Activated CD4-positive, alpha-beta T cell treated with anti-CD3 and anti-CD28 coated beads, Interleukin-2, amount 10 ng/mL, durations not matched to agents 7 days and 5 days (primary cell): ENCODE results near the gene CDON. TPM values are rescaled to one million over a fixed set of nuclear protein-coding genes. Genes with fewer than 3 reads are reported as not detected.

Source experiments
- CTCF ChIA-PET: fragments of 350-600 bp; sonication (Branson Sonifier 250); formaldehyde crosslinking; loops from one replicate; lab custom pipeline; 2021; ENCODE audit warnings: antibody characterized with exemption; lab: Charles Lee
- POLR2A ChIA-PET: fragments of 350-600 bp; sonication (Branson Sonifier 250); formaldehyde crosslinking; loops from one replicate; lab custom pipeline; 2021; ENCODE audit warnings: antibody characterized with exemption; lab: Charles Lee
- DNase-seq: peaks from one replicate; pipeline ENCODE4 v3.0.0-alpha.2; 2020
- H3K27ac Mint-ChIP-seq: one replicate; pipeline ENCODE4 v1.8.0; 2021; ENCODE audit warnings: mild to moderate bottlenecking, moderate library complexity, mixed read lengths
- H3K27me3 Mint-ChIP-seq: one replicate; pipeline ENCODE4 v1.8.0; 2021; ENCODE audit warnings: mixed read lengths
- H3K36me3 Mint-ChIP-seq: one replicate; pipeline ENCODE4 v1.8.0; 2021; ENCODE audit warnings: low read depth, mixed read lengths
- H3K4me1 Mint-ChIP-seq: one replicate; pipeline ENCODE4 v1.8.0; 2021; ENCODE audit warnings: mixed read lengths
- H3K4me3 Mint-ChIP-seq: one replicate; pipeline ENCODE4 v1.8.0; 2021; ENCODE audit warnings: mild to moderate bottlenecking, moderate library complexity, mixed read lengths
- H3K9me3 Mint-ChIP-seq: one replicate; pipeline ENCODE4 v1.8.0; 2021; ENCODE audit warnings: mixed read lengths
- total RNA-seq, 2 experiments: library from RNA; stranded (reverse); gene quantifications; one replicate each; pipeline ENCODE4 v1.2.3, GENCODE V29; 2021

The CDON gene
- total RNA-seq, 2 experiments from 2014 or later, result 2.6 to 3.4 TPM

DNA sequence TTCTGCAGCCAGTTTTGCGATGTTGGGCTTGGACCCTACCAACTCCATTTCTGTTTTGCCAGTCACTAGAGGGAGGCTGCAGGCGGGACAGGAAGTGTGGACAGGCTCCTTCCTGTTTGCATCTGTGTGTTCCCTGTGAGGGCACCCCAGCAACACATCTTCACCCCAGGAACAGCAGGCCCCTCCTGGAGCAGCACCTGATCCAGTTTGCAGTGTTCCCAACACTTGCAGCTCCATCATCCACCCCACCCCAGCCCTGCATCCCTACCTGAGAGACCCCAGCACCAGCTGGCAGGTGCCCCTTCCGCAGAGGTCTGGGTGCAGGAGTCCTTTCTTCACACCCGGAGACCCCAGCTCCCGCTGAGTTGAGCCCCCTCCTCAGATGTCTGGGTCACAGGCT lies 124.2 kb downstream of the CDON start:
- Mint-ChIP-seq H3K4me3 (no peak overlapping the region), H3K27ac (peak overlapping the region; percentile 54), H3K4me1 (peaks cover 17% of the 10 kb centered on the region), H3K9me3 (no peaks in the 10 kb centered on the region), H3K36me3 (no peaks in the 10 kb centered on the region), H3K27me3 (no peaks in the 10 kb centered on the region)
- ChIA-PET POLR2A (no interaction called here), CTCF (no interaction called here)
- DNase-seq, result no peak

DNA sequence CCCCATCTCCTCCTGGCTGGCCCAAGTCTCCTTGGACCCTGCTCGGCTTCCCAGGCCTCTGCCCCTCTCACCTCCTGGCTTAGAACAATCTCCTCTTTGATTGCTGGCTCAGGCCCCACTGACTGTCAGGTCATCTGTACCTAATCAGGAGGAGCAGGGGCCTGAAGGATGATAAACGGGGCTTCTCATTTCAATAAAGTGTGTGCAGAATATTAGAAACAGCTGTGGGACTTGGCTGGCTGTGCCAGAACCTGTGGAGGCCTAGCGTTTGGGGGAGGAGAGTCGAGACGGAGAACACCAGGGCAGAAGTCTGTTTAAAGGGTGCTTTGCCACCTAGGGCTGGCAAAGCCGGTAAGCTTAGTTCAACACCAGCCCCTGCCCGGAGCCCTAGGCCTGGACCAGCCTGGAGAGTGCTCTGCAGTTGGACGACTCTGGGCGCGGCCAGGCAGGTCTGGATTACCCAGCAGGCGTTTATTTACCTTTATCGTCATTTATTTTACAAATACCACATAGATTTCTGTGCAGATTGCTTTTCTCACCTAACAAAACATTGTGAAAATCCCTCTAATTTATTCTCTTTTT lies 127.0 kb downstream of the CDON start:
- peaks cover 13% of the 10 kb centered on the region for H3K4me1 Mint-ChIP-seq
- H3K36me3 Mint-ChIP-seq, result no peaks in the 10 kb centered on the region
- ChIA-PET POLR2A (no interaction called here), CTCF (no interaction called here)
- no peak overlapping the region for H3K4me3 Mint-ChIP-seq
- no peaks in the 10 kb centered on the region for H3K27me3 Mint-ChIP-seq
- no peak for DNase-seq
- H3K27ac Mint-ChIP-seq, result no peak overlapping the region
- no peaks in the 10 kb centered on the region for H3K9me3 Mint-ChIP-seq

DNA sequence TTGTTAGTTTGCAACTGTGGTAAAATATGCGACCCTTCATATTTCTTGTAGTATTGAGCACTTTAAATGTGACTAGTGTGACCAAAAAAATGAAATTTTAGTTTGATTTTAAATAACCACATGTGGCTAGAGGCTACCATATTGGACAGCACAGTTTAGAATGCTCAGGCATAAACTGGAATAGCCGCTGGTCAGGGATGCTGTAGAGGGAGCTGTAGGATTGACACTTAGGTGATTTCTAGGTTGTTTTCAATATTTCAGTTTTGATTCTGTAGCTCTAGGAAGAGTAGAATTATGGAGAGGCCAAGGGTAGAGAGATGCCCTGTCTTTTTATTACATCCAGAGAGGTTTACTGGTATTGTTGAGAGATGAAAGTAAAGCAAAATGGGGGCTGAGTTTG lies 127.6 kb downstream of the CDON start:
- POLR2A ChIA-PET, result interaction anchor here (0.5 kb wide), 1 partner anchor 1077 kb away, joined by 3 read pairs; no protein-coding TSS in a partner anchor
- no peak overlapping the region for H3K4me3 Mint-ChIP-seq
- CTCF ChIA-PET, result interaction anchor here (0.7 kb wide), 1 partner anchor 9 kb away, joined by 3 read pairs; no protein-coding TSS in a partner anchor
- no peak overlapping the region for H3K27ac Mint-ChIP-seq
- no peaks in the 10 kb centered on the region for H3K36me3 Mint-ChIP-seq
- H3K27me3 Mint-ChIP-seq, result no peaks in the 10 kb centered on the region
- peaks cover 13% of the 10 kb centered on the region for H3K4me1 Mint-ChIP-seq
- no peaks in the 10 kb centered on the region for H3K9me3 Mint-ChIP-seq
- no peak for DNase-seq

DNA sequence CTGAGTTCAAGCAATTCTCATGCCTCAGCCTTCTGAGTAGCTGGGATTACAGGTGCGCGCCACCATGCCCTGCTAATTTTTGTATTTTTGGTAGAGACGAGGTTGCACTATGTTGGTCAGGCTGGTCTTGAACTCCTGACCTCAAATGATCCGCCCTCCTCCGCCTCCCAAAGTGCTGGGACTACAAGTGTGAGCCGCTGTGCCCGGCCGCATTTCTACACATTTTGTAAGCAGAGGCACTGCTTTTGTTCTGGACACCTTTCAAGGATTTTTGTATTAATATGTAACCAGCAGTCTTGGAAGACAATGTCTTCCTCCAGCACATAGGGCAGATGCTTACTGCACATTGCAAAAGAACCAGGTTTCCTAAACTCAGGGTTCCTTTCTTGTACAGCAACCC lies 128.2 kb downstream of the CDON start:
- no peak for DNase-seq
- Mint-ChIP-seq H3K27me3 (peaks cover 3% of the 10 kb centered on the region), H3K9me3 (no peaks in the 10 kb centered on the region), H3K4me3 (no peak overlapping the region), H3K36me3 (no peaks in the 10 kb centered on the region), H3K27ac (no peak overlapping the region), H3K4me1 (peaks cover 13% of the 10 kb centered on the region)
- ChIA-PET CTCF (interaction anchor here (0.7 kb wide), 1 partner anchor 9 kb away, joined by 3 read pairs; no protein-coding TSS in a partner anchor), POLR2A (no interaction called here)

DNA sequence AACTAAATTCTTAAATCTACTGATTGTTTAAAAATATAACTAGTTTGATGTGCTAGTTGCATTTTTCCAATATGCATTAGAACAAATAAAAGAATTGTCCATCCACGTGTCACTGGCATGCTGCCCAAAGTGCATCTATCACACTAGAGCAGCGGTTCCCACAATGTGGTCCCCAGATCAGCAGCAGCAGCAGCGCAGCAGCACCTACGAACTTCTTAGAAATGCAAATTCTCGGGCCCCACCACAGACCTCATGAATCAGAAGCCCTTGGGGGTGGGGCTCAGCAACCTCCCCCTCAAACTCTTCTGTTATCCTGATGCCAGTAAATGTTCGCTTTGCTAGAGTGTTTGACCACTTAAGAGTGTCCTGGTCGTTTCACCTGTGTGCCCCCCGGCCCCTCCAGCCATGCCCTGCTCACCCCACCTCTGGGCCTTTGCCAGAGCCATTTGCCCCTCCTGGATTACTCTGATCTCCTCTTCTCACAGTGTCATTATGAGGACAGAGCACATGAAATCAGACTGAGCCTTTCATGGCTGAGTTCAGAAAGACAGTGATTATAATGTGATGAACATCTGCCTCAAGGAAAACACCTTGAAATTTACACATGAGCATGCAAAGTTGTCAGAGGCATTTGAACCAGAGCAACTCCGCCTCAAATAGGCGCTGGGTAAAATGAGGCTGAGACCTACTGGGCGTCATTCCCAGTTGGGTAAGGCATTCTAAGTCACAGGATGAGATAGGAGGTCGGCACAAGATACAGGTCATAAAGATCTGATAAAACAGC lies 129.4 kb downstream of the CDON start:
- ChIA-PET CTCF (no interaction called here), POLR2A (no interaction called here)
- no peak overlapping the region for H3K27ac Mint-ChIP-seq
- no peaks in the 10 kb centered on the region for H3K9me3 Mint-ChIP-seq
- no peak overlapping the region for H3K4me3 Mint-ChIP-seq
- DNase-seq, result no peak
- H3K27me3 Mint-ChIP-seq, result peaks cover 6% of the 10 kb centered on the region
- H3K36me3 Mint-ChIP-seq, result no peaks in the 10 kb centered on the region
- H3K4me1 Mint-ChIP-seq, result peaks cover 5% of the 10 kb centered on the region

DNA sequence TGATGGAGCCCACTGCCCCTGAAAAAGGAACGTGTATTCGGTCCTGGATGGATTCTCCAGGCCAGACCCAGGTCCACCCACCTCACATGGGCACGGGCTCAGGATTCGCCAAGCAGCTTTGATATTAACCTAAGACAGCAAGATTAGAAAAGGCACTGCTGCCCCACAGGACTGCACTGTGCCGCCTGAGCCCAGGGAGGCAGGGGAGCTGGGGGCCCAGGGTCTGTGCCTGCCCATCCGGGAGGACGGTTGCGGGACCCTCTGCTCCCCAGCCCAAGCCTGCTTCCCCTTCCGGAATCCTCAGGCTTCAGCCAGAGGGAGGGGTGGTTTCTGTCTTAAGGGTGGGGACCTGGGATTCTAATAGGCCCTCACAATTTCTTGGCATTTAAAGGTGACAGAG lies 130.4 kb downstream of the CDON start:
- H3K27ac Mint-ChIP-seq, result no peak overlapping the region
- no peak overlapping the region for H3K4me3 Mint-ChIP-seq
- CTCF ChIA-PET, result no interaction called here
- H3K27me3 Mint-ChIP-seq, result peaks cover 10% of the 10 kb centered on the region
- DNase-seq, result no peak
- no peaks in the 10 kb centered on the region for H3K36me3 Mint-ChIP-seq
- POLR2A ChIA-PET, result interaction anchor here (0.6 kb wide), 1 partner anchor 221 kb away, joined by 4 read pairs; no protein-coding TSS in a partner anchor
- no peaks in the 10 kb centered on the region for H3K9me3 Mint-ChIP-seq
- no peaks in the 10 kb centered on the region for H3K4me1 Mint-ChIP-seq

DNA sequence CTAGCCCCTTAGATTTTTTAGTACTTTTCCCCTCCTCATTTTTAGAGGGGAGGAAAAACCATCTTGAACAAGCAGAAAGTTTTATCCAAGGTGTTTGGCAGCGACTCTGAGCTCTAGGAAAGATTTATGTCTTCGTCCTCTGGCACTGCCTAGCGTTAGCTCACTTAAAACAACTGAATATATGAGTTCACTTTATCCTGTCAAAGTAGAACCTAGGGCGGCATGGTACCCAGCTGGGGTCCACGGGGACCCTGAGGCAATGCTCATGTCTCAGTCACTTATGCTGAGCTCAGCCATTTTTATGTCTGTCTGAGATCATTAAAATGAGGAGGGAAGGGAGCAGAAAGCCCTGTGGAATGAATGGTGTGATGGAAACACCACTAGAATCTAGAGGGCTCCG lies 131.0 kb downstream of the CDON start:
- Mint-ChIP-seq H3K9me3 (no peaks in the 10 kb centered on the region), H3K4me1 (no peaks in the 10 kb centered on the region), H3K36me3 (no peaks in the 10 kb centered on the region), H3K4me3 (no peak overlapping the region), H3K27me3 (peaks cover 10% of the 10 kb centered on the region), H3K27ac (no peak overlapping the region)
- DNase-seq, result no peak
- POLR2A ChIA-PET, result interaction anchor here (0.6 kb wide), 1 partner anchor 222 kb away, joined by 4 read pairs; no protein-coding TSS in a partner anchor
- CTCF ChIA-PET, result no interaction called here

DNA sequence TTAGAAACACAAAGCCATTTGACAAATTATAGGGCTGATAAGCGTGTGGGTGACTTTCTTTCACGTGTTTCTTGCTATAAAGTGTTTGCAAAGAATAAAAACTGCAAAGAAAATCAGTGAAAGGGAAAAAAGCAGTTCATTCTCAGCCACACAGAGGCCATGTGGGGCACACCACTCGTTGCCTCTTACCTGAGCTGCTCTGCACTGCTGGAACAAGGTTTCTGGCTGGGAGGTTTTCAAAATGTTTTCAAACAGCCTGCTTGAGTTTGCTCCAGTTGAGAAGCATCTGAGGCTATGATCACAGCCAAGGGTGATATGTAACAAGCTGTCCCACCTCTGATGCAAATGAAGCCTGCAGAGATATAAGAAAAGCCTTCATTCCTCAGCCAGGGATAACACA lies 131.6 kb downstream of the CDON start:
- H3K9me3 Mint-ChIP-seq, result no peaks in the 10 kb centered on the region
- no peak for DNase-seq
- POLR2A ChIA-PET, result no interaction called here

DNA sequence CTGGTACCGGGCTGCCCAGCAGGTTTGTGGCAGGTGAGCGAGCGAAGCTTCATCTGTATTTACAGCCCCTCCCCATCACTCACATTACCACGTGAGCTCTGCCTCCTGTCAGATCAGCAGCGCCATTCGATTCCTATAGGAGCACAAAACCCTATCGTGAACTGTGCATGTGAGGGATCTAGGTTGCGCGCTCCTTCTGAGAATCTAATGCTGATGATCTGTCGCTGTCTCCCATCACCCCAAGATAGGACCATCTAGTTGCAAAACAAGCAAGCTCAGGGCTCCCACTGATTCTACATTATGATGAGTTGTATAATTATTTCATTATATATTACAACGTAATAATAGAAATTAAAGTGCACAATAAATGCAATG lies 132.6 kb downstream of the CDON start:
- Mint-ChIP-seq H3K27ac (no peak overlapping the region), H3K4me1 (no peaks in the 10 kb centered on the region), H3K9me3 (no peaks in the 10 kb centered on the region), H3K4me3 (no peak overlapping the region), H3K27me3 (peaks cover 12% of the 10 kb centered on the region), H3K36me3 (no peaks in the 10 kb centered on the region)
- CTCF ChIA-PET, result interaction anchor here (1.3 kb wide), 1 partner anchor 15 kb away, joined by 3 read pairs; no protein-coding TSS in a partner anchor
- POLR2A ChIA-PET, result no interaction called here
- DNase-seq, result no peak

More for the DNA sequence above, 131.6 kb downstream of the CDON start:
- Mint-ChIP-seq H3K27me3 (peaks cover 10% of the 10 kb centered on the region), H3K4me1 (no peaks in the 10 kb centered on the region), H3K36me3 (no peaks in the 10 kb centered on the region), H3K27ac (no peak overlapping the region), H3K4me3 (no peak overlapping the region)
- CTCF ChIA-PET, result no interaction called here

DNA sequence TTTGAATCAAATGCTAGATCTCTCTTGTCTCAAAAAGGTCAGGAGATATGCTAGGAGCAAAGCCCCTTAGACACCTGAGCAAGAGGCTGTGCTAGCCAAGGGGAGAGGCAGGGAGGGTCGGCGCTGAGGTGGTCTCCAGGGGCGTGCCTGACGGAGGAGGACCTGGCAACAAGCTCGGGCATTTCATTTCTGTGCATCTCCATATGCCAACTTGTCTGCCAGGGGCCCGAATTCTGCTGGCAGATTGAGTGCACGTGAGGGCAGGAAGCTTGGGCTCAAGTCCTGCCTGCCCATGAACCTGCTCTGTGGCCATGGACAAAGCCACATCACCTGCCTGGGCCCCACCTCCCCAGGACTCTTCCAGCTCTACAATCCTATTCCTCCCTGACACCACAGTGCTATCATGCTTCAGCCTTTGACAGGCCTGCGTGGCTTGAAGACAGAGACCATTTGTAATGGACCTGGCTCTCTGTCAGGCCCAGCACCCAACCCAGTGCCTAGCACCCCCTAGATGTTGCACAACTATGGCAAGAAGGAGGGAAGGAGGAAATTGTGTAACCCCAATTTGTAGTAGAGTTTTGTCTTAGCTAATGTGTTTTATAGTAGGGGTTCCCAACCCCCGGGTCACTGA lies 133.1 kb downstream of the CDON start:
- POLR2A ChIA-PET, result no interaction called here
- CTCF ChIA-PET, result interaction anchor here (1.3 kb wide), 1 partner anchor 16 kb away, joined by 3 read pairs; no protein-coding TSS in a partner anchor
- no peak overlapping the region for H3K4me3 Mint-ChIP-seq
- H3K27me3 Mint-ChIP-seq, result peaks cover 13% of the 10 kb centered on the region
- no peaks in the 10 kb centered on the region for H3K36me3 Mint-ChIP-seq
- DNase-seq, result no peak
- no peaks in the 10 kb centered on the region for H3K9me3 Mint-ChIP-seq
- H3K27ac Mint-ChIP-seq, result no peak overlapping the region
- H3K4me1 Mint-ChIP-seq, result no peaks in the 10 kb centered on the region

DNA sequence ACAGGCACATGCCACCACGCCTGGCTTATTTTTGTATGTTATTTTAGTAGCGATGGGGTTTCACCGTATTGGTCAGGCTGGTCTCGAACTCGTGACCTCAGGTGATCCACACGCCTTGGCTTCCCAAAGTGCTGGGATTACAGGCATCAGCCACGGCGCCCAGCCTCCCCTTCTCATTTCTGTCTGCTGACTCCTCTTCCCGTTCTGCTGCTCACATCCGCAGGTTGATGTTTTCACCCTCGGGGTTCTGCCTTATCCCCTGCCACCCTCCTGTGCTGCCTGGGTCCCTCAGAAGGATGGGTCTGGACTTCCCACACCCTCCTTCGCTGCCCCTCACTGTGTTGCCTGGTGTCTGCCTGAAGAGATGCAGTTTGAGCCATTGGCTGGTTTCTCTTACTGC lies 136.0 kb downstream of the CDON start:
- POLR2A ChIA-PET, result no interaction called here
- no peak overlapping the region for H3K27ac Mint-ChIP-seq
- H3K4me1 Mint-ChIP-seq, result no peaks in the 10 kb centered on the region
- H3K9me3 Mint-ChIP-seq, result no peaks in the 10 kb centered on the region
- no peak for DNase-seq
- CTCF ChIA-PET, result no interaction called here
- H3K36me3 Mint-ChIP-seq, result no peaks in the 10 kb centered on the region
- H3K27me3 Mint-ChIP-seq, result peaks cover 13% of the 10 kb centered on the region
- no peak overlapping the region for H3K4me3 Mint-ChIP-seq

DNA sequence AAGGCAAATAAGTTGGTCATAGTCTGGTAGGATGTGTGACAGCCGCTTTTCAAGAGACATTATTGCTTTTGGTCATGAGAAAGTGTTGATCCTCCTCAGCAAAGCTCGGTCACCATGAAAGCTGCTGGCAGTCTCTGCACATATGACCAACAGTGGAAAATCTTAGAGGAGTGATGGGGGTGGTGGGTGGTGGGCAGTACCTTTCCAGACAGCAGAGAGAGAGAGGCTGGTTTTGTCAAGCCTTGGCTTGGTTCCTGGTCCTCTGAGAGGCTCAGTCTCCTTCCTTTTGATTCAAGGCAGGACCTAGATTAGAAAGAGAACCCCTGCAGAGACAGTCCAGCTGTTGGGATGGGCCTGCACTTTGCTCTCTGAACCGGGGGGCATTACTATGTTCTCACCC lies 136.9 kb downstream of the CDON start:
- ChIA-PET POLR2A (no interaction called here), CTCF (no interaction called here)
- no peak for DNase-seq
- no peak overlapping the region for H3K4me3 Mint-ChIP-seq
- no peaks in the 10 kb centered on the region for H3K9me3 Mint-ChIP-seq
- H3K36me3 Mint-ChIP-seq, result no peaks in the 10 kb centered on the region
- H3K27me3 Mint-ChIP-seq, result peaks cover 13% of the 10 kb centered on the region
- H3K27ac Mint-ChIP-seq, result no peak overlapping the region
- H3K4me1 Mint-ChIP-seq, result no peaks in the 10 kb centered on the region

DNA sequence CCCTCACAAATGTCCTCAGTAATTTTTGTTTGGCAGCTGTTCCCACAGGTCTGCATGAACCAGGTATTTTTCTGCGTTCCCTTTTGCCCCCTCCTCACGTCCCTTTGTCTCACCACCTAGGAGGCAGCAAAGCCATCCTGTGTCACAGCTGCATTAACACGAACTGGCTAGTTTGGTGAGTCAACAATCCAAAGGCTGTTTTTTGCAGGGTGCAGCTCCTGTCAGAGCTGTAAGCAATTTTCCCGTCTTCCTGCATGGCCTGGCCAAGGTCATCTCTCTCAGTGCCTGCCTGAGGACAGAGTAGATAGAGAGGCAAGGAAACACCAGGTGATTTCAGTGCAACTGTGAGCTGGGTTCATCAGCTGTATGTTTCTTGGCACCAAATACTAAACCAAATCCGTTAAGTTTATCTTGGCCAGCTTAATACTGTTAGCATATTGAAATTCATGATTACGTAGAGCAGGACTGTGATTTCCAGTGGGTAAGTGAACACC lies 137.4 kb downstream of the CDON start:
- Mint-ChIP-seq H3K4me3 (no peak overlapping the region), H3K36me3 (no peaks in the 10 kb centered on the region), H3K4me1 (no peaks in the 10 kb centered on the region), H3K27ac (no peak overlapping the region), H3K9me3 (no peaks in the 10 kb centered on the region), H3K27me3 (peaks cover 15% of the 10 kb centered on the region)
- no peak for DNase-seq
- CTCF ChIA-PET, result interaction anchor here (0.6 to 1.3 kb wide), 2 partner anchors 10 to 465 kb away, joined by 3 to 5 read pairs; no protein-coding TSS in a partner anchor
- POLR2A ChIA-PET, result no interaction called here
